Measurements from ENCODE around the gene KLKB1. TPM values are rescaled to one million over a fixed set of nuclear protein-coding genes. Genes with fewer than 3 reads are reported as not detected.

Gene KLKB1
- 0.18 TPM in 1 of 2 replicates, not detected in the other for total RNA-seq (ENCODE audit: low replicate concordance)

- TF ChIP-seq CTCF (IDR thresholded peaks at IDR 0.05; ENCODE audit: insufficient read depth, low read length), result no peak
- no peak within 1 kb of the TSS for H3K4me3 ChIP-seq (ENCODE audit: low read depth, low read length)
- DNase-seq (ENCODE audit: low read depth), result no peak
Observed at GRCh38 chr4:186227221-186227620, at the start of gene KLKB1. KLKB1 (plus strand) TSS chr4:186227507; CDS start chr4:186228196, 689 bp downstream.

GRCh38 chr4:186188107-186188506 lies 39.2 kb upstream of the KLKB1 start:
- no peak overlapping the region for H3K4me3 ChIP-seq (ENCODE audit: low read depth, low read length)
- DNase-seq (ENCODE audit: low read depth), result no peak
- no peak for TF ChIP-seq CTCF (IDR thresholded peaks at IDR 0.05; ENCODE audit: insufficient read depth, low read length)

GRCh38 chr4:186189656-186190055 lies 37.7 kb upstream of the KLKB1 start:
- no peak for DNase-seq (ENCODE audit: low read depth)
- no peak for TF ChIP-seq CTCF (IDR thresholded peaks at IDR 0.05; ENCODE audit: insufficient read depth, low read length)
- no peak overlapping the region for H3K4me3 ChIP-seq (ENCODE audit: low read depth, low read length)

- peak overlapping the region; percentile 87 for H3K4me3 ChIP-seq (ENCODE audit: low read depth, low read length)
- peak; percentile 32 for DNase-seq (ENCODE audit: low read depth)
- TF ChIP-seq CTCF (IDR thresholded peaks at IDR 0.05; ENCODE audit: insufficient read depth, low read length), result peak; percentile 1
Observed at GRCh38 chr4:186190581-186191199, 36.6 kb upstream of the KLKB1 start.

GRCh38 chr4:186191200-186192065 lies 35.9 kb upstream of the KLKB1 start, which contains the start of gene CYP4V2:
CYP4V2 (plus strand) TSS chr4:186191567; CDS start chr4:186191824, 257 bp downstream.
- H3K4me3 ChIP-seq (ENCODE audit: low read depth, low read length), result peak within 1 kb of the TSS; percentile 87
- TF ChIP-seq CTCF (IDR thresholded peaks at IDR 0.05; ENCODE audit: insufficient read depth, low read length), result peak; percentile 19
- peak; percentile 76 for DNase-seq (ENCODE audit: low read depth)

- no peak for TF ChIP-seq CTCF (IDR thresholded peaks at IDR 0.05; ENCODE audit: insufficient read depth, low read length)
- peak; percentile 58 for DNase-seq (ENCODE audit: low read depth)
- peak overlapping the region; percentile 87 for H3K4me3 ChIP-seq (ENCODE audit: low read depth, low read length)
Observed at GRCh38 chr4:186192066-186192612, 35.2 kb upstream of the KLKB1 start.
